Measurements from ENCODE around the gene ZNF407. TPM values are rescaled to one million over a fixed set of nuclear protein-coding genes. Genes with fewer than 3 reads are reported as not detected.

ZNF407 gene
- total RNA-seq, 1 donor from 2014 or later = 14.7 TPM

- H3K36me3 Mint-ChIP-seq = no peaks in the 10 kb centered on the region
- TF ChIP-seq, protein P1, sequence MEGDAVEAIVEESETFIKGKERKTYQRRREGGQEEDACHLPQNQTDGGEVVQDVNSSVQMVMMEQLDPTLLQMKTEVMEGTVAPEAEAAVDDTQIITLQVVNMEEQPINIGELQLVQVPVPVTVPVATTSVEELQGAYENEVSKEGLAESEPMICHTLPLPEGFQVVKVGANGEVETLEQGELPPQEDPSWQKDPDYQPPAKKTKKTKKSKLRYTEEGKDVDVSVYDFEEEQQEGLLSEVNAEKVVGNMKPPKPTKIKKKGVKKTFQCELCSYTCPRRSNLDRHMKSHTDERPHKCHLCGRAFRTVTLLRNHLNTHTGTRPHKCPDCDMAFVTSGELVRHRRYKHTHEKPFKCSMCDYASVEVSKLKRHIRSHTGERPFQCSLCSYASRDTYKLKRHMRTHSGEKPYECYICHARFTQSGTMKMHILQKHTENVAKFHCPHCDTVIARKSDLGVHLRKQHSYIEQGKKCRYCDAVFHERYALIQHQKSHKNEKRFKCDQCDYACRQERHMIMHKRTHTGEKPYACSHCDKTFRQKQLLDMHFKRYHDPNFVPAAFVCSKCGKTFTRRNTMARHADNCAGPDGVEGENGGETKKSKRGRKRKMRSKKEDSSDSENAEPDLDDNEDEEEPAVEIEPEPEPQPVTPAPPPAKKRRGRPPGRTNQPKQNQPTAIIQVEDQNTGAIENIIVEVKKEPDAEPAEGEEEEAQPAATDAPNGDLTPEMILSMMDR (conservative IDR thresholded peaks at IDR 0.05) = no peak
- no peaks in the 10 kb centered on the region for H3K27me3 Mint-ChIP-seq
- H3K9me3 Mint-ChIP-seq = no peaks in the 10 kb centered on the region
- H3K4me3 Mint-ChIP-seq = peak overlapping the region; percentile 54
- no peak overlapping the region for H3K27ac Mint-ChIP-seq
- DNase-seq (ENCODE audit: extremely low spot score, unreplicated experiment) = no peak
- peaks cover 22% of the 10 kb centered on the region for H3K4me1 Mint-ChIP-seq (ENCODE audit: unreplicated experiment)
Observed at GRCh38 chr18:74796211-74796610, 198.5 kb downstream of the ZNF407 start.

DNA sequence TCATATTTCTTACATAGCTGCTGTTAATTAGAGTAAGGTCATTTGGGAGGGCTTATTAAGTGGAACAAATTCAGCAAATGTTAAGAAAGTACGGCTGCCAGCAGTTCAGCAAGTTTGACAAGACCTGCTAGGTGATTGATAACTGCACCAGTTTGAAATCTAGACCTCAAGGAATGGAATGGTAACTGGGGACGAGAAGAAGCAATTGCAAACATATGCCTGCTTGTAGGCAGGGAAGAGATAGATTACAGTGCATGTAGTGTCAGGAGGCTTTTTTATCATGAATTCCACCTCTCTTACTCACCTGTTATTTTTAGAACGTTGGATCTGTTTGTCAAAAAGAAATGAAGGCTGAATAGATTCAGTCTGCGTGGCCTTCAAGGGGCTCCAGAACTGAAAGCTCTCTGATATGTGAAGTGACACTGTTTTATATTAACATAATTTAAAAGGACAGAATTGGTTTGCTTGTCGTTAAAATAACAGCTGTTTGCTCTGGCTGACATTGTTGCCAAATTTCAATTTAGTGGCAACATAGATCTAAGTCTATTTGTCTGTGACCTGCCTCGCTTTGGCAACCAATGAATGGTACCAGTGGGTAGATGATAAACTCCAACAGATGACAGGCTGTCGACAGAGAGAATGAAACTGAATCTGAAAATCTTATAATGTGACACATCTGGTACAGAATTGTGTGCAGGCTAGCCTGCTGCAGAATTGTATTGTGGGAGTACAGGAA lies 199.3 kb downstream of the ZNF407 start:
- TF ChIP-seq, protein P1 (conservative IDR thresholded peaks at IDR 0.05) = no peak
- no peak for DNase-seq (ENCODE audit: extremely low spot score, unreplicated experiment)
- H3K4me1 Mint-ChIP-seq (ENCODE audit: unreplicated experiment) = peaks cover 22% of the 10 kb centered on the region

GRCh38 chr18:74797577-74798151 lies 200.0 kb downstream of the ZNF407 start:
- Mint-ChIP-seq H3K27ac (peak overlapping the region; percentile 56), H3K9me3 (no peaks in the 10 kb centered on the region), H3K36me3 (no peaks in the 10 kb centered on the region)

More for the DNA sequence above, 199.3 kb downstream of the ZNF407 start:
- Mint-ChIP-seq H3K27ac (peak overlapping the region; percentile 56), H3K9me3 (no peaks in the 10 kb centered on the region), H3K36me3 (no peaks in the 10 kb centered on the region), H3K4me3 (peak overlapping the region; percentile 54), H3K27me3 (no peaks in the 10 kb centered on the region)

DNA sequence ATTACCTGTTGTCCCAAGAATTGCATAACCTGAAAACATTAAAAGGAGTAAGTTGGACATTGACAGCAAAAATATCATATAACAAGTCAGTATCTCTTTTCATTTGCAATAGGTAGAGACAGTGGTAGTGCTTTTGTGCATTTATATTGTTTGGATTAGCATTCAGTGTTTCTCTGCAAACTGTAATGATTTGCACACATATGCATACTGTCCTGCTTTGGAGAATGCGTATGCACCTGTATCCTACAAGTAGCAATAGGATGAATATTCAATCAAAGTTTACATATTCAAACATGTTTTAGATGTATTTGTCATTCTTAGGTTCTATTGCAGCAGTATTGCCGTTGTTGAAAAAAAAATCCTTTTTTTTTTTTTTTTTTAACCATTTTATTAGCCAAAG lies 201.9 kb downstream of the ZNF407 start:
- TF ChIP-seq, protein P1 (conservative IDR thresholded peaks at IDR 0.05) = no peak
- no peaks in the 10 kb centered on the region for H3K27me3 Mint-ChIP-seq
- H3K9me3 Mint-ChIP-seq = no peaks in the 10 kb centered on the region
- no peak for DNase-seq (ENCODE audit: extremely low spot score, unreplicated experiment)
- no peak overlapping the region for H3K27ac Mint-ChIP-seq
- H3K4me3 Mint-ChIP-seq = no peak overlapping the region
- peaks cover 36% of the 10 kb centered on the region for H3K4me1 Mint-ChIP-seq (ENCODE audit: unreplicated experiment)
- H3K36me3 Mint-ChIP-seq = no peaks in the 10 kb centered on the region

More at GRCh38 chr18:74797577-74798151, 200.0 kb downstream of the ZNF407 start:
- no peak for DNase-seq (ENCODE audit: extremely low spot score, unreplicated experiment)
- peak overlapping the region; percentile 54 for H3K4me3 Mint-ChIP-seq
- TF ChIP-seq, protein P1 (conservative IDR thresholded peaks at IDR 0.05) = no peak
- H3K4me1 Mint-ChIP-seq (ENCODE audit: unreplicated experiment) = peaks cover 22% of the 10 kb centered on the region
- no peaks in the 10 kb centered on the region for H3K27me3 Mint-ChIP-seq

- Mint-ChIP-seq H3K27ac (no peak overlapping the region), H3K36me3 (no peaks in the 10 kb centered on the region), H3K27me3 (no peaks in the 10 kb centered on the region), H3K4me1 (ENCODE audit: unreplicated experiment) (peaks cover 42% of the 10 kb centered on the region), H3K4me3 (no peak overlapping the region), H3K9me3 (no peaks in the 10 kb centered on the region)
- no peak for DNase-seq (ENCODE audit: extremely low spot score, unreplicated experiment)
- TF ChIP-seq, protein P1 (conservative IDR thresholded peaks at IDR 0.05) = no peak
Observed at GRCh38 chr18:74800098-74800497, 202.4 kb downstream of the ZNF407 start.

Measured in type B pancreatic cell (in vitro differentiated cells).